ENCODE results near the gene CALCOCO1.
A peak's percentile ranks its signal among the peaks of the same experiment; 100 is the strongest.

CALCOCO1 gene

GRCh38 chr12:53751336-53752191 is 24.3 kb upstream of the CALCOCO1 start, which contains the start of gene CISTR:
Gene CISTR (minus strand): TSS chr12:53751979.
- no peak for FAIRE-seq

DNA sequence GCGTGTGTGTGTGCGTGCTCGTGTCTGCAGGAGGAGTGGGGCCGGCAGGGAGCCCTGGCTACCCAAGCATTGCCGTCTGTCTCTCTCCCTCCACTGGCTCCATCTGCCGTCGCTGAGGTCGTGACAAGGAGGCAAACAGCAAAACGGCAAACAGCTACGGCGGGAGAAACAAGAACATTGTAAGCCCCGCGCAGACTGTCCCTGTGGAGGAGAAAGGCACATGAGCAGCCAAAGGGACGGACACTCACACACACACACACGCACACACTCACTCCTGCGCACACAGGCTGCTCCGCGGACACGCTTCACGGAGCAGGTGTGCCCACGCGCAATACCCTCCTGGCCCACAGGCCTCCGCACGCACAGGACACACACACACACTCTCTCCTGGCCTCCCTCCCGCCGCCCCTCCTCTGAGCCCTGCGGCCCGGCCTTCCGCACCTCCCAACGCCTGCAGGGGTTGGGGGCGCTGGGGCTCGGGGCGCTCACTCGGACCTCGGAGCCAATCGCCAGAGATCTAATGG is 23.6 kb upstream of the CALCOCO1 start:
- FAIRE-seq, result no peak

- FAIRE-seq, result no peak
Measured at GRCh38 chr12:53749986-53750811, 22.9 kb upstream of the CALCOCO1 start.

DNA sequence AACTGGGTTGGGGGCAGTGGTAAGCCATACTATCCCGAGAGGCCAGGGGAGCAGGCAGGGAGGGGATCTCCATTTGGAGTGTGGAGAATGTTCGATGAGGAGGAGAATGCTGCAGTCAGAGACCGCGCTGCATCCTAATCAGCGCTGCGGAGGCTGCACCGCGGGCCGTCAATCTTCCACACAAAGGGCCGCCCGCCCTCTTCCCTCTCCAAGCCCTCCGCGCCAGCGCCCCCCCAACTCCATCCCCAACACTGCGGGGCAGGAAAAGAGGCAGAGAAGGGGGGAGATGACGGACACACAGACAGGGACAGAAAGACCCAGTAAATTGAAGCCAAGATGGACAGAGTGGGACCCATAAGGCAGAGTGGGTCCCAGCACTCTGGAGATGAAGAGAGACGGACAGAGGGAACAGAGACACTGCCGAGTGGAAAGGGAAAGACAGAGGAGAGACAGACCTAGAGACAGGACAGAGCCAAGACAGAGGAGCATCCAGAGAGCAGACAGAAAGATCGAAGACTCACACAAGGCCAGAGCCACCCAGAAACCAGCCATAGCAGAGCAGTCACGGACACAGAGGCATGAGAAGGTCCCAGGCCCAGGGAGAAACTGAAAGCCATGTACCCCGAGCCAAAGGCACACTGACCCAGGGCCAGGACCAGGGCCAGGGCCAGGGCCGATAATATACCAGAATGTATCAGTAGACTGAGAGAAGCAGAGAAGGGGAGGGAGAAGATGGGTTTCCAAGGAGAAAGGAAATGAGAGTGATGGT is 21.0 kb upstream of the CALCOCO1 start:
- FAIRE-seq, result no peak

- no peak for FAIRE-seq
Measured at GRCh38 chr12:53747095-53747494, 19.8 kb upstream of the CALCOCO1 start.

- FAIRE-seq, result peak; percentile 66
Measured at GRCh38 chr12:53746592-53747092, 19.4 kb upstream of the CALCOCO1 start.

- no peak for FAIRE-seq
Measured at GRCh38 chr12:53744751-53745150, 17.5 kb upstream of the CALCOCO1 start.

- FAIRE-seq, result no peak
Measured at GRCh38 chr12:53744130-53744441, 16.8 kb upstream of the CALCOCO1 start.

DNA sequence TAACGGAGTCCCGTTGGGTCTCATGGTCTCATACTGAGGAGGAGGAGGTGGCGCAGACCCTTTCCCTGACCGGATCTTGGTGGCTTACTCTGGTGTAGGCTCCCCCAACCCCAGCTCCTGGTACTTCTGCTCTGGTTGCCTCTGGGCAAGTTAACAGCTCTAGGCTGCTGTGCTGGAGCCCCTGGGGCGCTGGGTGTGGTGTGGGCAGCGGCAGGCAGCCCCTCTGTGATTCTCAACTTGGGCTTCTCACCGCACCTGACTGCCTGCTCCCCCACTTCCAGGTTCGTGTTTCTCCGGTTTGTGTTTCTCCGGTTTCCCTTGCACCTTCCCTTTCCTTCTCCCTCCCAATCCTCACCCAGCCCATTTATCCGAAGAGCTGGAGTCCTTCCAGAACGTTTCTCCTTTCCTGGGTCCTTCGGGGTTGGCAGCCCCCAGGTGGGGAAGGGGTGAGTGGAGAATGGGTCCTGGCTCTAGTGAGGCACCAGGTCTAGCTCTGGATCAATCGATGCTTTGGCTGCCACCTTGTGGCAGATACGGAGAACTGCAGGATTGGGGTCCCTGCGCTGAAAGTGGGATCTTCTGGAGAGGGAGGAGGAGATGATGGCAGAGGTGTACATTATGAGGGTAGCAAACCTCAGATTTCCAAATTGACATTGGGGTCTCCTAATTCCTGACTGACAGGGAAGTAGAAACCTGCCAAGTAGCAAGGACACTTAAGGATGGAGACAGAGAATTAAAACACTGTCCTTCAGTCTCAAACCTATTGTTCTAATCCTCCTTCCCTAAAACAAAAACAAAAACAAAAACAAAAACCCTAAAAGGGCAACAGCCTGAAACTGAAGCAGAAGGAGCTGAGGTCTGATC is 16.2 kb upstream of the CALCOCO1 start:
- FAIRE-seq, result no peak

DNA sequence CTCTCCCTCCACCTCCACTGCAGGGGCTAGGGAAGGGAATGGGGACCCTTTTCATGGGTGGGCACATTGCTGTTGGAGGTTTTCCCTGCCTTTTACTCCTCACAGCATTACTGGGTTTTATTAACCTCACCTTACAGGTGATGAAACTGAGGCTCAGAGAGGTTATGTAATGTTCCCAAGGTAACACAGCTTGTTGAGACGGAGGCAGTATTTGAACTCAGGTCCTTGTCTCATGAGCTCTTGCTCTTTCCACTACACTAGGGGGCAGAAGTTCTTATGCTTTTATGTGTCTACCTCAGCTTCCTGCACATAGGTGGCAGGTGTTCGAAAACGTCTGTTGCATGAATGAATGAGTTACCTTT is 12.9 kb upstream of the CALCOCO1 start:
- FAIRE-seq, result no peak

GRCh38 chr12:53739214-53740129 is 12.2 kb upstream of the CALCOCO1 start:
- FAIRE-seq, result no peak

- FAIRE-seq, result no peak
Measured at GRCh38 chr12:53738406-53739213, 11.4 kb upstream of the CALCOCO1 start.

DNA sequence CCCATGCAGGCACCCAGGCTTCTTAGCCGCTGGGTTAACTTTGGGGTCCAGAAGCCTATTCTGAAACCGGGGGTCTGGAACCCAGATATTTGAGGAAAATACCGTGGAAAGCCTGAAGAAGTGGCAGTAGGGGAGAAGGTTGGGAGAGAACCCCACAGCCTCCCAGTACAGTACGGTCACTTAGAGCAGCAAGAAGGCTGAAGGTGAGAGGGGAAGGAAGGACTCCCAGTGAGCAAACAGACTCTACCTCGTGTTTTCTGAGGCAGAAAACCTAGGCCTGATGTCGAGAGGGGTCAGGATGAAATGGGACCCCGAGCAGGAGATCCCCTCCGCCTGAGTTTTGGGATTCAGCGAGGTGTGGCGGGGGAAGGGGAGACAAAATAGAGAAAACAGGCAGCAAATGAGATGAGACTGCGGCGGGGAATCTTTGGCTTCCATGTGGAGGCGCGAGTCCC is 10.7 kb upstream of the CALCOCO1 start:
- no peak for FAIRE-seq

DNA sequence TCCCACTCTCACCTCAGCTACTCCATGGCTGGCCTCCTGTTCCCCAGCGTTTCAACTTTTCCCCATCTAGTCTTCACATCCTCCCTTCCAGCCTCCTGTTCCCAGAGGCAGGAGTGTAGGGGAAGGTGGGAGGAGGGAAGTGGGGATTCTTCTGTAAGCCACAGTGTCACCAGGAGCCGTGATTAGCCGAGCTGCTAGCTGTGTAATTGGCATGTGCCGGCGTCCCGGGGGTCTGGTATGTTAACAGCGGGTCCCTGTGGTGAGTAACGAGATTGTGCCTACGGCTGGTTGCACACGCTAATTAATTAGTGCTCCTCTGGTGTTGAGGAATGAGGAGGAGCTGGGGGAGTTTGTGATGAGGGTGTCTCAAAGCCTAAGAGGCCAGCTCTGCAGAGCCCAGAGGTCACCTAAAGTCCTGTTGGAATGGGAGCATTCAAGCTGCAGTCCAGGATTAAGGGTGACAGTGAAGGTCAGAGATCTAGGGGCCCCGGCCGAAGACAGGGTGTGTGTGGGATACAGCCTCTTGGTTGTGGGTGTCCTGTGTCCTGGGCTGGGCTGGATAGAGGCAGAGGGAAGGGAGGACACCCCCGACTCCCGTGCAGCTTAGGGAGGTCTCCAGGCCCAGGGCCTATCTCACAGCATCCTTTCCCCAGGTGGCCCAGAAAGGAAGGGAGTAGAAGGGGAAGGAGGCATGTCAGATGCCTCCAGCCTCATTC is 10.0 kb upstream of the CALCOCO1 start:
- FAIRE-seq, result no peak

DNA sequence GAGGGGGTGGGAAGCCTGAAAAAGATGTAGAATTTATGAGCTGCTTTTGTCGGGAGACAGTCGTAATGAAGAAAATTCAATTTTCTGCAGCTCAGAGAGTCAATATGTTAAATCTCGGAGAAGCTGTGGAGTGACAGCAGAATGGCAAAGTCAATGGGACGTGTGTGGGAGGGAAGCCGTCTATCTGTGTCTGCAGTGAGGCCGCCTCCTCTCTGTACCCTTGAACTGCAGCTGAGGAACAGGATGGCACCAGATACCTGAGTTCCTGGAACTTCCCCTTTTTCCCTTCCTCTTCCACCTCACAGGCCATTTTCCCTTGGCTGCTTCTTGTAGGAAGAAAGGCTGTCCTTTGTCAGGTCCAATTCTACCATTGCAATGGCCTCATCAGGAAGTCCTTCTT is 9.3 kb upstream of the CALCOCO1 start:
- no peak for FAIRE-seq

DNA sequence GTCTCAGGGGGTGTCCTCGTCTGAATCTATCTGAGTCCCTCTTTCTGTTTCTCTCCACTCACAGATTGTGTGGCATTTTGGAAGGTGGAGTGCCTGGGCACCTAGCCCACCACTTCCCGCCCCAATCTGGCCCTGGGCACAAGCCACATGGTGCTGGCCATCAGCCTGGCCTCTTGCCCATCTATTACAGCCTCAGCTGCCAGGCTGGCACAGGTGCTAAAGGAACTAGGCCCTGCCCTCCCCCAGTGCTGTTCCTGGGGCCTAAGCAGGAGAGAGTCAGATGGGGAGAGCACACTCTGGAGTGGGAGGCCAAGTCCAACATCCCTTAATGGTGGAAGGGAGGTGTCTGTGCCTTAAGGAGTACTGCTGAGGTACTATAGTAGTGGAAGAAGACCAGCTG is 8.3 kb upstream of the CALCOCO1 start:
- no peak for FAIRE-seq

GRCh38 chr12:53734425-53734824 is 7.2 kb upstream of the CALCOCO1 start:
- FAIRE-seq, result no peak

DNA sequence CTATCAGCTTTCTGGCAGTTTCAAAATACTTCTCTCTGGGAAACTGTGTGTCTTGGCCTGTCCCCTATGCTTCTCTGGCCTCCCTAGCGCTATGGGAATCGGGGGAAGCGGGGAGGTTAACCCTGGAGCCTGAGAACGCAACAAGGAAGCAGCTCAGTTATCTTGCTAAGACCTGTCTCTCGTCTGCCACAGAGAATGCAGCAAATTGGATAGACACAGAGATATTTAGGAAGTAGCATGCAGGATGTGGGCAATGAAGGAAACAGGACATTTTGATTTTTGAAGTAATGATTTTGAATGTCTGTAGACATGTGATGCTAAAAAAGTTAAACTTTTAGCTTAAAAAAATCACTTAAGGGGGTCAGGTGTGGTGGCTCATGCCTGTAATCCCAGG is 6.6 kb upstream of the CALCOCO1 start:
- no peak for FAIRE-seq
